H9 (cell line): ENCODE data around the gene MAEA. TPM values are rescaled to one million over a fixed set of nuclear protein-coding genes. Genes with fewer than 3 reads are reported as not detected.

Experiments
- DNase-seq: peaks from one replicate; pipeline ENCODE4 v3.0.0-alpha.2; 2017
- H2AFZ ChIP-seq: one replicate; pipeline ENCODE4 v1.6.1; 2013; ENCODE audit warnings: mild to moderate bottlenecking, low read length, control low read depth, moderate library complexity
- H2AK5ac ChIP-seq: 2 replicates; pipeline ENCODE4 v1.6.1; 2013; ENCODE audit warnings: low read length, control low read depth, mixed read lengths; ENCODE audit not compliant: insufficient read length
- H2BK120ac ChIP-seq: one replicate; pipeline ENCODE4 v1.6.1; 2013; ENCODE audit warnings: low read depth, mild to moderate bottlenecking, low read length, control low read depth, inconsistent platforms; ENCODE audit not compliant: poor library complexity, severe bottlenecking
- H2BK12ac ChIP-seq: 2 replicates; pipeline ENCODE4 v1.6.1; 2013; ENCODE audit warnings: low read length, control low read depth, mixed read lengths, low read depth; ENCODE audit not compliant: insufficient read length
- H2BK15ac ChIP-seq: 2 replicates; pipeline ENCODE4 v1.6.1; 2013; ENCODE audit warnings: low read depth, low read length, control low read depth
- H2BK20ac ChIP-seq: one replicate; pipeline ENCODE4 v1.6.1; 2013; ENCODE audit warnings: low read depth, mild to moderate bottlenecking, low read length, control low read depth, inconsistent platforms; ENCODE audit not compliant: poor library complexity, severe bottlenecking
- H2BK5ac ChIP-seq: 2 replicates; pipeline ENCODE4 v1.6.1; 2013; ENCODE audit warnings: low read length, control low read depth, mixed read lengths; ENCODE audit not compliant: insufficient read length
- H3K14ac ChIP-seq: 2 replicates; pipeline ENCODE4 v1.6.1; 2013; ENCODE audit warnings: low read length, control low read depth; ENCODE audit not compliant: insufficient read depth
- H3K18ac ChIP-seq: 2 replicates; pipeline ENCODE4 v1.6.1; 2013; ENCODE audit warnings: low read depth, mild to moderate bottlenecking, mixed read lengths, low read length, control low read depth; ENCODE audit not compliant: insufficient read length
- H3K23ac ChIP-seq: 2 replicates; pipeline ENCODE4 v1.6.1; 2013; ENCODE audit warnings: low read length, control low read depth, mixed read lengths, low read depth; ENCODE audit not compliant: insufficient read length
- H3K23me2 ChIP-seq: 2 replicates; pipeline ENCODE4 v1.6.1; 2013; ENCODE audit warnings: low read depth, mild to moderate bottlenecking, mixed read lengths, low read length, control low read depth; ENCODE audit not compliant: insufficient read length, poor library complexity, severe bottlenecking
- H3K27ac ChIP-seq: 2 replicates; pipeline ENCODE4 v1.5.1; 2013; ENCODE audit warnings: low read length, control low read depth, mixed read lengths, low read depth; ENCODE audit not compliant: insufficient read length
- H3K27me3 ChIP-seq: 2 replicates; pipeline ENCODE4 v1.6.1; 2013; ENCODE audit warnings: low read length, control low read depth, inconsistent platforms; ENCODE audit not compliant: insufficient read depth
- H3K4ac ChIP-seq: 2 replicates; pipeline ENCODE4 v1.6.1; 2013; ENCODE audit warnings: low read depth, mild to moderate bottlenecking, control low read depth, inconsistent platforms, low read length, moderate library complexity
- H3K4me1 ChIP-seq: 2 replicates; pipeline ENCODE4 v1.6.1; 2013; ENCODE audit warnings: low read length, control low read depth, inconsistent platforms; ENCODE audit not compliant: insufficient read depth
- H3K4me2 ChIP-seq: 2 replicates; pipeline ENCODE4 v1.6.1; 2013; ENCODE audit warnings: low read length, control low read depth, mixed read lengths; ENCODE audit not compliant: insufficient read length, insufficient read depth
- H3K56ac ChIP-seq: 2 replicates; pipeline ENCODE4 v1.6.1; 2013; ENCODE audit warnings: low read depth, mild to moderate bottlenecking, mixed read lengths, low read length, control low read depth; ENCODE audit not compliant: insufficient read length
- H3K79me1 ChIP-seq: 2 replicates; pipeline ENCODE4 v1.6.1; 2013; ENCODE audit warnings: low read depth, mild to moderate bottlenecking, moderate library complexity, low read length, control low read depth, inconsistent platforms; ENCODE audit not compliant: insufficient read depth, poor library complexity, severe bottlenecking
- H3K79me2 ChIP-seq: 2 replicates; pipeline ENCODE4 v1.6.1; 2013; ENCODE audit warnings: low read length, control low read depth, inconsistent platforms; ENCODE audit not compliant: insufficient read depth
- H3K9ac ChIP-seq: 2 replicates; pipeline ENCODE4 v1.6.1; 2013; ENCODE audit warnings: low read length, control low read depth, mixed read lengths; ENCODE audit not compliant: insufficient read length; ENCODE audit errors: extremely low read depth
- H3K9me3 ChIP-seq: one replicate; pipeline ENCODE4 v1.6.1; 2013; ENCODE audit warnings: low read depth, low read length, inconsistent platforms; ENCODE audit not compliant: control insufficient read depth
- H3T11ph ChIP-seq: one replicate; pipeline ENCODE4 v1.6.1; 2013; ENCODE audit warnings: mild to moderate bottlenecking, low read length, control low read depth, inconsistent platforms
- H4K20me1 ChIP-seq: one replicate; pipeline ENCODE4 v1.6.1; 2013; ENCODE audit not compliant: control insufficient read depth, insufficient read length, insufficient read depth
- H4K5ac ChIP-seq: 2 replicates; pipeline ENCODE4 v1.6.1; 2013; ENCODE audit warnings: low read depth, mild to moderate bottlenecking, mixed read lengths, low read length, control low read depth; ENCODE audit not compliant: insufficient read length
- H4K8ac ChIP-seq: replicated peaks from 2 replicates; pipeline ENCODE4 v1.6.1; 2013; ENCODE audit warnings: low read length, control low read depth, mixed read lengths, low read depth; ENCODE audit not compliant: insufficient read length
- H4K91ac ChIP-seq: 2 replicates; pipeline ENCODE4 v1.6.1; 2013; ENCODE audit warnings: low read depth, mild to moderate bottlenecking, moderate library complexity, mixed read lengths, low read length, control low read depth; ENCODE audit not compliant: insufficient read length
- H3K27ac Mint-ChIP-seq, 3 experiments: 2 replicates in 2 of 3; 3 replicates in 1 of 3; pipeline ENCODE4 v1.8.0; 2020 to 2021; ENCODE audit warnings: mixed read lengths in 3 of 3, mild to moderate bottlenecking in 1 of 3, moderate library complexity in 1 of 3
- H3K27me3 Mint-ChIP-seq: 2 replicates; pipeline ENCODE4 v1.8.0; 2021; ENCODE audit warnings: low read depth, mild to moderate bottlenecking, moderate library complexity, mixed read lengths
- H3K36me3 Mint-ChIP-seq, 3 experiments: 2 replicates in 2 of 3; 3 replicates in 1 of 3; pipeline ENCODE4 v1.8.0; 2020 to 2021; ENCODE audit warnings: low read depth in 3 of 3, mixed read lengths in 3 of 3; ENCODE audit not compliant: insufficient read depth in 1 of 3
- H3K4me1 Mint-ChIP-seq, 2 experiments: 2 replicates each; pipeline ENCODE4 v1.8.0; 2020; ENCODE audit warnings: mixed read lengths in 2 of 2
- H3K4me3 Mint-ChIP-seq, 2 experiments: 2 replicates in 1 of 2; 3 replicates in 1 of 2; pipeline ENCODE4 v1.8.0; 2020 to 2021; ENCODE audit warnings: mild to moderate bottlenecking in 2 of 2, mixed read lengths in 2 of 2, moderate library complexity in 1 of 2
- H3K9me3 Mint-ChIP-seq, 2 experiments: 2 replicates in 1 of 2; 3 replicates in 1 of 2; pipeline ENCODE4 v1.8.0; 2020; ENCODE audit warnings: mild to moderate bottlenecking in 2 of 2, mixed read lengths in 2 of 2, moderate library complexity in 1 of 2
- CTCF ChIP-seq: fragments of 200-600 bp; sonication (generic); conservative IDR thresholded peaks from 3 replicates; pipeline ENCODE4 v1.8.0; 2021; ENCODE audit warnings: antibody characterized with exemption, mild to moderate bottlenecking
- WGBS: extraction: QIAGEN DNeasy Blood & Tissue Kit; methylation state at CpG from one replicate; pipeline ENCODE4 v1.1.7; 2013; ENCODE audit warnings: missing lambda C conversion rate, low lambda C conversion rate, mixed read lengths; ENCODE audit not compliant: insufficient read length; ENCODE audit errors: extremely low coverage; 5-methylcytosine and 5-hydroxymethylcytosine counted together
- total RNA-seq: library from RNA; stranded (reverse); gene quantifications from 2 replicates; pipeline ENCODE4 v1.2.1, GENCODE V29; 2021

Gene MAEA
- total RNA-seq, 1 experiment from 2014 or later: 85.6 TPM

- Histone ChIP-seq H2AK5ac (no peak overlapping the region), H4K5ac (no peak overlapping the region), H3K4me2 (no peak overlapping the region), H2BK15ac (no peak overlapping the region), H3K27ac (no peak overlapping the region), H4K20me1 (no peaks in the 10 kb centered on the region), H3K23ac (no peak overlapping the region), H3K9ac (no peak overlapping the region), H3T11ph (no peak overlapping the region), H4K91ac (no peak overlapping the region), H2BK12ac (no peak overlapping the region), H2AFZ (no peak overlapping the region), H2BK5ac (no peak overlapping the region), H3K9me3 (no peaks in the 10 kb centered on the region), H3K79me2 (no peaks in the 10 kb centered on the region), H3K4me1 (no peaks in the 10 kb centered on the region), H3K23me2 (no peaks in the 10 kb centered on the region), H3K4ac (no peak overlapping the region), H3K79me1 (no peaks in the 10 kb centered on the region), H3K27me3 (no peaks in the 10 kb centered on the region), H3K14ac (no peak overlapping the region), H2BK20ac (no peak overlapping the region), H3K56ac (no peak overlapping the region), H2BK120ac (no peak overlapping the region), H4K8ac (no peak overlapping the region), H3K18ac (no peak overlapping the region)
- peaks cover 4 to 5% of the 10 kb centered on the region in 2 experiments; a peak in 1 of 4 replicates for H3K4me1 Mint-ChIP-seq
- no peaks in the 10 kb centered on the region for H3K27me3 Mint-ChIP-seq
- no peak for TF ChIP-seq CTCF
- no CpG with 5 or more reads among the region's 35 CpGs for WGBS
- H3K9me3 Mint-ChIP-seq: no peaks in the 10 kb centered on the region
- H3K36me3 Mint-ChIP-seq: peaks cover 0 to 3% (median 0%) of the 10 kb centered on the region in 3 experiments; a peak in 4 of 7 replicates
- DNase-seq: no peak
- no peak overlapping the region for H3K27ac Mint-ChIP-seq
- H3K4me3 Mint-ChIP-seq: no peak overlapping the region
These were observed 76.9 kb downstream of the MAEA start for GRCh38 chr4:1366371-1367229.
